ENCODE results near the gene INAFM2. TPM values are rescaled to one million over a fixed set of nuclear protein-coding genes. Genes with fewer than 3 reads are reported as not detected.
A peak's percentile ranks its signal among the peaks of the same experiment; 100 is the strongest.

The INAFM2 gene
- total and polyA plus RNA-seq, 4 donors = 3.3 to 5.7 (median 4.4) TPM

DNA sequence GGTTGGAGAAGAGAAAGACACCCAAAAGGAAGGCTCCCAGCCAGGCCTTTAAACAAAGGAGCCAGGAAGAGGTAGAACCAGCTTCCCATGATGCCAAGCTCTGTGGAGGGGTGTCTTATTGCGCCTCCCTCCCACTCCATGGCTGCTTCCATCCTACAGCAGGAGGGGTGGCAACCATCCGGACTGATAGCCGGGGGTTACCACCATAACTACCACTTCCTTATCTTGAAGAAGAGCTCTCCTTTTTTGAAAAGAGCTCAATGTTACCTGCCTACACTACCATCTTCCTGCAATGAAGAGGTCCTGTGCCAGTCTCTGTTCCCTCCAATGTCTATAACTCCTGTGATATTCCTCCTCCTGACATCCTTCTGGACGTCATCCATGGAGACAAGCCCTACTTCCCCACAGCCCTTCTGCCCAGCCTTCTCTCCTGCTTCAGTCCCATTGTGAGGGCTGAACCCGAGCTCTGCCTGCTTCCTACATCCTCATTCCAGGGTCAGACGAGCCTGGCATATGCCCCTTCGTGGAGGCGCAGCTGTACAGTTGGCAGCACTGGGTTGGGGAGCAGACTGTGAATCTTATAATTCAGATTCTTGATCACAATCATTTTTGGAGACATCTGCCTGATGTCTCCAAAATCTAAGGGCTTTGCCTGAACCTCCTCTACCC, 8.8 kb downstream of the INAFM2 start:
- no peak overlapping the region for H3K4me3 ChIP-seq (ENCODE audit: low read depth in 1 of 3, low read length in 3 of 3)
- no peak overlapping the region for H3K9ac ChIP-seq (ENCODE audit: low read depth in 1 of 2, low read length in 2 of 2)
- H3K4me1 ChIP-seq (ENCODE audit: control insufficient read depth in 4 of 4, insufficient read depth in 4 of 4, low read length in 3 of 4) = peaks cover 0 to 14% (median 2%) of the 10 kb centered on the region in 4 donors
- no peak for DNase-seq (ENCODE audit: low spot score)
- no peaks in the 10 kb centered on the region for H3K27me3 ChIP-seq (ENCODE audit: control insufficient read depth in 4 of 4, insufficient read depth in 4 of 4, low read length in 3 of 4)
- 74% methylated on average over 8 of the region's 8 CpGs for WGBS
- TF ChIP-seq FOXA2 (IDR thresholded peaks at IDR 0.05) (no peak), SP1 (IDR thresholded peaks at IDR 0.05) (no peak), GABPA (IDR thresholded peaks at IDR 0.05 in 1 of 2, conservative IDR thresholded peaks at IDR 0.05 in 1 of 2) (no peak), HNF4G (IDR thresholded peaks at IDR 0.05) (no peak), TAF1 (conservative IDR thresholded peaks at IDR 0.05) (no peak), EGR1 (IDR thresholded peaks at IDR 0.05; ENCODE audit: low read depth in 2 of 2) (no peak)
- no peak overlapping the region for H3K27ac ChIP-seq (ENCODE audit: low read depth in 1 of 2, low read length in 2 of 2)
- H3K36me3 ChIP-seq (ENCODE audit: control insufficient read depth in 4 of 4, insufficient read depth in 3 of 4, low read depth in 1 of 4, low read length in 3 of 4) = no peaks in the 10 kb centered on the region
- H3K9me3 ChIP-seq (ENCODE audit: control insufficient read depth in 4 of 4, low read length in 3 of 4) = no peaks in the 10 kb centered on the region

DNA sequence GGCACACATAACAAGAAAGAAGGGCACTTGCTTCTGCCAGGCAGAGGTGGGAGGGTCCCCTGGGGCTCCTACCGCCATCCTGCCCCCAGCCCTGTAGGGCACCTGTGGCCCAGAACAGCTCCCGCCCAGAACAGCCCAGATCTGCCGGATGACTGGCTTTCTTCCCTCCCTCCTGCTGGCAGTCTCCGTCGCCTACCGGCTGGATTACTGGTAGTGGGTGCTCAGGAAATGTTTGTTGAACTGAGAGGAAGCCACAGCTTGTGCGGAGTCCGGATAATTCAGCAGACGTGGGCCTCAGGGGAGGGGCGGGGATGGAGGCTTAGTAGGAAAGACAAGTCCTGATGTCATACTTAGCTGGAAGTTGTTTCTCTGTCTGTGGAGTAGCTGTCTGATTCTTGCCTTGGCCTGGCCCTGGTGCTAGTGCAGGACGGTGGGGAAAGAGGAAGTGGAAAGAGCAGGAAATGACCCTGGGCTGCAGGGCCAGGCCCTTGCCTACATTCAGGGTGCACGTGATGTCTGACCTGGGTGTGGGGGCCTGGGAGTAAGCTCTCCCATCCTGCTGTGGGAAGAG, 10.5 kb downstream of the INAFM2 start:
- Histone ChIP-seq H3K36me3 (ENCODE audit: control insufficient read depth in 4 of 4, insufficient read depth in 3 of 4, low read depth in 1 of 4, low read length in 3 of 4) (no peaks in the 10 kb centered on the region), H3K27me3 (ENCODE audit: control insufficient read depth in 4 of 4, insufficient read depth in 4 of 4, low read length in 3 of 4) (no peaks in the 10 kb centered on the region), H3K9me3 (ENCODE audit: control insufficient read depth in 4 of 4, low read length in 3 of 4) (no peaks in the 10 kb centered on the region), H3K4me1 (ENCODE audit: control insufficient read depth in 4 of 4, insufficient read depth in 4 of 4, low read length in 3 of 4) (peaks cover 0 to 19% (median 7%) of the 10 kb centered on the region in 4 donors), H3K9ac (ENCODE audit: low read depth in 1 of 2, low read length in 2 of 2) (no peak overlapping the region), H3K27ac (ENCODE audit: low read depth in 1 of 2, low read length in 2 of 2) (peak overlapping the region; percentile 70 to 80), H3K4me3 (ENCODE audit: low read depth in 1 of 3, low read length in 3 of 3) (no peak overlapping the region)
- DNase-seq (ENCODE audit: low spot score) = no peak
- WGBS = 68% methylated on average over 12 of the region's 12 CpGs
- TF ChIP-seq NR2F2 (IDR thresholded peaks at IDR 0.05) = peak; percentile 86
- TF ChIP-seq, protein P1, sequence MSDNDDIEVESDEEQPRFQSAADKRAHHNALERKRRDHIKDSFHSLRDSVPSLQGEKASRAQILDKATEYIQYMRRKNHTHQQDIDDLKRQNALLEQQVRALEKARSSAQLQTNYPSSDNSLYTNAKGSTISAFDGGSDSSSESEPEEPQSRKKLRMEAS (IDR thresholded peaks at IDR 0.05) = no peak
- no peak for TF ChIP-seq FOXA2 (IDR thresholded peaks at IDR 0.05)
- TF ChIP-seq HNF4A (conservative IDR thresholded peaks at IDR 0.05) = no peak
- TF ChIP-seq, protein P2, sequence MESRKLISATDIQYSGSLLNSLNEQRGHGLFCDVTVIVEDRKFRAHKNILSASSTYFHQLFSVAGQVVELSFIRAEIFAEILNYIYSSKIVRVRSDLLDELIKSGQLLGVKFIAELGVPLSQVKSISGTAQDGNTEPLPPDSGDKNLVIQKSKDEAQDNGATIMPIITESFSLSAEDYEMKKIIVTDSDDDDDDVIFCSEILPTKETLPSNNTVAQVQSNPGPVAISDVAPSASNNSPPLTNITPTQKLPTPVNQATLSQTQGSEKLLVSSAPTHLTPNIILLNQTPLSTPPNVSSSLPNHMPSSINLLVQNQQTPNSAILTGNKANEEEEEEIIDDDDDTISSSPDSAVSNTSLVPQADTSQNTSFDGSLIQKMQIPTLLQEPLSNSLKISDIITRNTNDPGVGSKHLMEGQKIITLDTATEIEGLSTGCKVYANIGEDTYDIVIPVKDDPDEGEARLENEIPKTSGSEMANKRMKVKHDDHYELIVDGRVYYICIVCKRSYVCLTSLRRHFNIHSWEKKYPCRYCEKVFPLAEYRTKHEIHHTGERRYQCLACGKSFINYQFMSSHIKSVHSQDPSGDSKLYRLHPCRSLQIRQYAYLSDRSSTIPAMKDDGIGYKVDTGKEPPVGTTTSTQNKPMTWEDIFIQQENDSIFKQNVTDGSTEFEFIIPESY (IDR thresholded peaks at IDR 0.05) = no peak
- peak in 1 of 2 donors; percentile 28 for TF ChIP-seq GABPA (IDR thresholded peaks at IDR 0.05 in 1 of 2, conservative IDR thresholded peaks at IDR 0.05 in 1 of 2)
- TF ChIP-seq, protein P3, sequence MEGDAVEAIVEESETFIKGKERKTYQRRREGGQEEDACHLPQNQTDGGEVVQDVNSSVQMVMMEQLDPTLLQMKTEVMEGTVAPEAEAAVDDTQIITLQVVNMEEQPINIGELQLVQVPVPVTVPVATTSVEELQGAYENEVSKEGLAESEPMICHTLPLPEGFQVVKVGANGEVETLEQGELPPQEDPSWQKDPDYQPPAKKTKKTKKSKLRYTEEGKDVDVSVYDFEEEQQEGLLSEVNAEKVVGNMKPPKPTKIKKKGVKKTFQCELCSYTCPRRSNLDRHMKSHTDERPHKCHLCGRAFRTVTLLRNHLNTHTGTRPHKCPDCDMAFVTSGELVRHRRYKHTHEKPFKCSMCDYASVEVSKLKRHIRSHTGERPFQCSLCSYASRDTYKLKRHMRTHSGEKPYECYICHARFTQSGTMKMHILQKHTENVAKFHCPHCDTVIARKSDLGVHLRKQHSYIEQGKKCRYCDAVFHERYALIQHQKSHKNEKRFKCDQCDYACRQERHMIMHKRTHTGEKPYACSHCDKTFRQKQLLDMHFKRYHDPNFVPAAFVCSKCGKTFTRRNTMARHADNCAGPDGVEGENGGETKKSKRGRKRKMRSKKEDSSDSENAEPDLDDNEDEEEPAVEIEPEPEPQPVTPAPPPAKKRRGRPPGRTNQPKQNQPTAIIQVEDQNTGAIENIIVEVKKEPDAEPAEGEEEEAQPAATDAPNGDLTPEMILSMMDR (IDR thresholded peaks at IDR 0.05; ENCODE audit: low read depth, low read length, missing input control) = no peak
- TF ChIP-seq TAF1 (conservative IDR thresholded peaks at IDR 0.05) = no peak
- TF ChIP-seq, protein P4, sequence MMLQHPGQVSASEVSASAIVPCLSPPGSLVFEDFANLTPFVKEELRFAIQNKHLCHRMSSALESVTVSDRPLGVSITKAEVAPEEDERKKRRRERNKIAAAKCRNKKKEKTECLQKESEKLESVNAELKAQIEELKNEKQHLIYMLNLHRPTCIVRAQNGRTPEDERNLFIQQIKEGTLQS (IDR thresholded peaks at IDR 0.05) = no peak
- TF ChIP-seq, protein P5, sequence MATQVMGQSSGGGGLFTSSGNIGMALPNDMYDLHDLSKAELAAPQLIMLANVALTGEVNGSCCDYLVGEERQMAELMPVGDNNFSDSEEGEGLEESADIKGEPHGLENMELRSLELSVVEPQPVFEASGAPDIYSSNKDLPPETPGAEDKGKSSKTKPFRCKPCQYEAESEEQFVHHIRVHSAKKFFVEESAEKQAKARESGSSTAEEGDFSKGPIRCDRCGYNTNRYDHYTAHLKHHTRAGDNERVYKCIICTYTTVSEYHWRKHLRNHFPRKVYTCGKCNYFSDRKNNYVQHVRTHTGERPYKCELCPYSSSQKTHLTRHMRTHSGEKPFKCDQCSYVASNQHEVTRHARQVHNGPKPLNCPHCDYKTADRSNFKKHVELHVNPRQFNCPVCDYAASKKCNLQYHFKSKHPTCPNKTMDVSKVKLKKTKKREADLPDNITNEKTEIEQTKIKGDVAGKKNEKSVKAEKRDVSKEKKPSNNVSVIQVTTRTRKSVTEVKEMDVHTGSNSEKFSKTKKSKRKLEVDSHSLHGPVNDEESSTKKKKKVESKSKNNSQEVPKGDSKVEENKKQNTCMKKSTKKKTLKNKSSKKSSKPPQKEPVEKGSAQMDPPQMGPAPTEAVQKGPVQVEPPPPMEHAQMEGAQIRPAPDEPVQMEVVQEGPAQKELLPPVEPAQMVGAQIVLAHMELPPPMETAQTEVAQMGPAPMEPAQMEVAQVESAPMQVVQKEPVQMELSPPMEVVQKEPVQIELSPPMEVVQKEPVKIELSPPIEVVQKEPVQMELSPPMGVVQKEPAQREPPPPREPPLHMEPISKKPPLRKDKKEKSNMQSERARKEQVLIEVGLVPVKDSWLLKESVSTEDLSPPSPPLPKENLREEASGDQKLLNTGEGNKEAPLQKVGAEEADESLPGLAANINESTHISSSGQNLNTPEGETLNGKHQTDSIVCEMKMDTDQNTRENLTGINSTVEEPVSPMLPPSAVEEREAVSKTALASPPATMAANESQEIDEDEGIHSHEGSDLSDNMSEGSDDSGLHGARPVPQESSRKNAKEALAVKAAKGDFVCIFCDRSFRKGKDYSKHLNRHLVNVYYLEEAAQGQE (IDR thresholded peaks at IDR 0.05) = peak; percentile 11
- TF ChIP-seq SP1 (IDR thresholded peaks at IDR 0.05) = peak; percentile 47
- TF ChIP-seq HNF4G (IDR thresholded peaks at IDR 0.05) = no peak
- no peak for TF ChIP-seq EGR1 (IDR thresholded peaks at IDR 0.05; ENCODE audit: low read depth in 2 of 2)
- TF ChIP-seq FOXA1 (IDR thresholded peaks at IDR 0.05) = no peak
- peak in 1 of 2 donors; percentile 2 for TF ChIP-seq RAD21 (IDR thresholded peaks at IDR 0.05)

Data from liver (tissue), 9 donors.